Activated CD4-positive, alpha-beta memory T cell treated with anti-CD3 and anti-CD28 coated beads for 36 hours (primary cell): Measurements from ENCODE around the gene OR7A5. TPM values are rescaled to one million over a fixed set of nuclear protein-coding genes. Genes with fewer than 3 reads are reported as not detected.

Experiments
- CTCF ChIA-PET: fragments of 350-600 bp; sonication (Branson Sonifier 250); formaldehyde crosslinking; loops from one replicate; lab custom pipeline; 2021; ENCODE audit warnings: antibody characterized with exemption, inconsistent platforms; lab: Charles Lee
- POLR2A ChIA-PET: fragments of 350-600 bp; sonication (Branson Sonifier 250); formaldehyde crosslinking; loops from one replicate; lab custom pipeline; 2021; ENCODE audit warnings: antibody characterized with exemption; lab: Charles Lee
- DNase-seq: peaks from one replicate; pipeline ENCODE4 v3.0.0-alpha.2; 2020
- H3K27ac Mint-ChIP-seq: one replicate; pipeline ENCODE4 v1.8.0; 2021; ENCODE audit warnings: mixed read lengths
- H3K27me3 Mint-ChIP-seq: one replicate; pipeline ENCODE4 v1.8.0; 2021; ENCODE audit warnings: mixed read lengths
- H3K36me3 Mint-ChIP-seq: one replicate; pipeline ENCODE4 v1.8.0; 2021; ENCODE audit warnings: mixed read lengths
- H3K4me1 Mint-ChIP-seq: one replicate; pipeline ENCODE4 v1.8.0; 2021; ENCODE audit warnings: low read depth, mixed read lengths
- H3K4me3 Mint-ChIP-seq: one replicate; pipeline ENCODE4 v1.8.0; 2021; ENCODE audit warnings: mild to moderate bottlenecking, mixed read lengths
- H3K9me3 Mint-ChIP-seq: one replicate; pipeline ENCODE4 v1.8.0; 2021; ENCODE audit warnings: mixed read lengths
- intact Hi-C: fragments of 100-400 bp; cut with micrococcal nuclease; formaldehyde crosslinking; loops from one replicate; pipeline ENCODE4 v1.15.1; 2023
- total RNA-seq, 2 experiments: library from RNA; stranded (reverse); gene quantifications; one replicate each; pipeline ENCODE4 v1.2.3, GENCODE V29; 2021

OR7A5 gene
- not detected for total RNA-seq

DNA sequence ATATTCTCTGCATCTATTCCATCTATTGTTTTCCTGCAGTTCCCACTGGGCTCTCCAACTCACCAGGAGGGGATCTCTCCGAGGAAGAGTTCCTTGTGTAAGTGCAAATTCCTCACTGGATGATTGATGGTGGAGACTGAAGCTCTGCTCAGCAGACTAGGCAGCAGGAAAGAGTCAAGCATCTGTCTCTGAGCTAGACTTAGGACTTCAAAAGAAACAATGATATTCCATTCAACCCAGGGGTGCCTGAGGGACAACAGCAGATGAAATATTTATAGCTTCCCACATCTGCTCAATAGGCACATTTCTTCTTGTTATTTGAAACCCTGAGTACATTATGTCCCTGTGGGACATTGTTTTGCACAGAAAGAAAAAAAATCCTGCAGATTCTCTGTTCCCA lies at the start of gene OR7A5, which contains the start of gene OR7C1:
Gene OR7A5 (minus strand): TSS at position 175 of the 400 bp plus-strand sequence. CDS start 6,944 bp downstream, outside the sequence.
Gene OR7C1 (minus strand): TSS at position 175 of the 400 bp plus-strand sequence. CDS start 35,049 bp downstream, outside the sequence.
- no peak within 1 kb of the TSS for H3K27ac Mint-ChIP-seq
- intact Hi-C loops = no loop called here
- no peak for DNase-seq

DNA sequence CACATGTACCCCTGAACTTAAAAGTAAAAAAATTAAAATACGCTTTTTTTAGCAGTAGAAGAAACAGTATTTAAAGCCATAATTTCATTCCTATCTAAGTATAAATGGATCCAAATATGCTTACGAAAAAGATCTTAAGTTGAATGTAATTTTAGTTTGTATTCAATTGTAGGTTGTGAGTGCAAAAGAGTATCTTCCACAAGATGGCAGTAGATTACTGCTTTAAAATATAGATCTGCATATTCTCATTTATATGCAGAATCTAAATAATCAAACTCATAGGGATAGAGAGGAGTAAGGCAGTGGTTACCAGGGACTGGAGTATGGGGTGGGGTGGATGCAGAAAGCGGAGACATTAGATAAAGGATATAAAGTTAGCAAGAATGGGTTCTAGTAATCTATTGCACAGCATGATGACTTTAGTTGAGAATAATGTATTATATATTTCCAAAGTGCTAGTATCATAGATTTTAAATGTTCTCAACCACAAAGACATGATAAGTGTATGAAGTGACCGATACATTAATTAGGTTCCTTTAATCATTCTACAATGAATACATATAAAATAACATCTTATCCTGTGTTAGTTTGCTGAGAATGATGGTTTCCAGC lies 36.7 kb upstream of the OR7A5 start:
- Mint-ChIP-seq H3K36me3 (no peaks in the 10 kb centered on the region), H3K4me3 (no peak overlapping the region), H3K9me3 (no peaks in the 10 kb centered on the region), H3K27me3 (peaks cover 48% of the 10 kb centered on the region), H3K27ac (no peak overlapping the region), H3K4me1 (no peaks in the 10 kb centered on the region)
- no peak for DNase-seq
- intact Hi-C loops = no loop called here
- CTCF ChIA-PET = interaction anchor here (0.6 to 0.7 kb wide), 2 partner anchors 12 to 280 kb away, joined by 3 to 4 read pairs; no protein-coding TSS in a partner anchor
- POLR2A ChIA-PET = no interaction called here

More for the DNA sequence above, at the start of gene OR7A5, which contains the start of gene OR7C1:
- ChIA-PET POLR2A (no interaction called here), CTCF (no interaction called here)
- H3K27me3 Mint-ChIP-seq = peaks cover 2% of the 10 kb centered on the region
- H3K4me3 Mint-ChIP-seq = no peak within 1 kb of the TSS
- no peaks in the 10 kb centered on the region for H3K36me3 Mint-ChIP-seq
- H3K4me1 Mint-ChIP-seq = no peaks in the 10 kb centered on the region
- H3K9me3 Mint-ChIP-seq = no peaks in the 10 kb centered on the region

DNA sequence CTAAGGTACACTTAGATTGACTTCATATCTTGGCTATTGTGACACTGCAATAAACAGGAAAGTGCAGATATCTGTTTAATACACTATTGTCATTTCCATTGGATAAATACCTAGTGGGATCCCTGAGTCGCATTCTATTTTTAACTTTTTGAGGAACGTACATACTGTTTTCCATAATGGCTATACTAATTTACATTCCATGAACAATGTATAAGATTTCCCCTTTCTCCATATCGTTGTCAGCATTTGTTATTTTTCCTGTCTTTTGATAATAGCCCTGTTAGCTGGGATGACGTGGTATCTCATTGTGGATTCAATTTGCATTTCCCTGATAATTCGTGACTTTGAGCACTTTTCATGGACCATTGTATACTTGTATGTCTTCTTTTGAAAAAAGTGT lies 33.5 kb upstream of the OR7A5 start:
- H3K27me3 Mint-ChIP-seq = peaks cover 51% of the 10 kb centered on the region
- no peaks in the 10 kb centered on the region for H3K4me1 Mint-ChIP-seq
- DNase-seq = no peak
- ChIA-PET CTCF (no interaction called here), POLR2A (no interaction called here)
- H3K4me3 Mint-ChIP-seq = no peak overlapping the region
- H3K9me3 Mint-ChIP-seq = no peaks in the 10 kb centered on the region
- no peak overlapping the region for H3K27ac Mint-ChIP-seq
- intact Hi-C loops = no loop called here
- H3K36me3 Mint-ChIP-seq = no peaks in the 10 kb centered on the region

DNA sequence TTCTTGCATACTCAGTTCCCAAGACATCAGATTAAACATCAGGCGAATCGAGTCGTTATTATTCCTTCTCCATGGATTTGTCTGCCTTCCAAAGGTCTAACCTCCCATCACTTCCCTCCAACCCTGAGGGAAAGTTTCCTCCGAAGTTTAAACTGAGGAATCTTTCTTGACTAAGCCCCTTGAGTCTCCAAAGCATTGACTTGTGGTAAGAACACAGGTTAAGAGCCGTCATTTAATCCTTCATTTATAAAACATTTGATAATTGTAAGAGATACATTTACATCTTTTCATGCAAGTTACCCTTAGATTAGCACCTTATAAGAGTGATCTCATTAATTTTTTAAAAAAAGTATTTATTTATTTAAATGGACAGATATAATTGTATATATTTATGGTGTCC lies 13.8 kb upstream of the OR7A5 start, which contains the start of gene OR7A10:
Gene OR7A10 (minus strand): TSS at position 101 of the 400 bp plus-strand sequence. CDS start 7,045 bp downstream, outside the sequence.
- intact Hi-C loops = no loop called here
- H3K27me3 Mint-ChIP-seq = peaks cover 21% of the 10 kb centered on the region
- no peak within 1 kb of the TSS for H3K4me3 Mint-ChIP-seq
- H3K9me3 Mint-ChIP-seq = no peaks in the 10 kb centered on the region
- H3K4me1 Mint-ChIP-seq = no peaks in the 10 kb centered on the region
- no peak for DNase-seq
- no peaks in the 10 kb centered on the region for H3K36me3 Mint-ChIP-seq
- H3K27ac Mint-ChIP-seq = no peak within 1 kb of the TSS
- POLR2A ChIA-PET = no interaction called here
- CTCF ChIA-PET = no interaction called here

DNA sequence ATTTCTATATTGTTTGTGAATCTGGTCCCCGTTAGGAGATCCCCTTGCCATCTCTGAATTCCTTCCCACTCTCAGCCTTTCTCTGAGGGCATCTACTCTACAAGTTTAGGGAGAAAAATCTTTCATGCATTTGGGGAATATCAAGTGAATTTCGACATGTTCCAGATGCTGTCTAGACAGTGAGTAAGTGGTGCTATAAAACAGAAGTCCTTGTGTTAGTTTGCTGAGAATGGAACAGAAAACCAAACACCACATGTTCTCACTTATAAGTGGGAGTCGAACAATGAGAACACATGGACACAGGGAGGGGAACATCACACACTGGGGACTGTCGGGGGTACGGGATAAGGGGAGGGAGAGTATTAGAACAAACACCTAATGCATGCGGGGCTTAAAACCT lies 8.6 kb upstream of the OR7A5 start:
- ChIA-PET CTCF (no interaction called here), POLR2A (no interaction called here)
- no peak overlapping the region for H3K27ac Mint-ChIP-seq
- no peaks in the 10 kb centered on the region for H3K4me1 Mint-ChIP-seq
- no peaks in the 10 kb centered on the region for H3K36me3 Mint-ChIP-seq
- intact Hi-C loops = no loop called here
- peaks cover 26% of the 10 kb centered on the region for H3K27me3 Mint-ChIP-seq
- no peak for DNase-seq
- no peaks in the 10 kb centered on the region for H3K9me3 Mint-ChIP-seq
- H3K4me3 Mint-ChIP-seq = no peak overlapping the region

DNA sequence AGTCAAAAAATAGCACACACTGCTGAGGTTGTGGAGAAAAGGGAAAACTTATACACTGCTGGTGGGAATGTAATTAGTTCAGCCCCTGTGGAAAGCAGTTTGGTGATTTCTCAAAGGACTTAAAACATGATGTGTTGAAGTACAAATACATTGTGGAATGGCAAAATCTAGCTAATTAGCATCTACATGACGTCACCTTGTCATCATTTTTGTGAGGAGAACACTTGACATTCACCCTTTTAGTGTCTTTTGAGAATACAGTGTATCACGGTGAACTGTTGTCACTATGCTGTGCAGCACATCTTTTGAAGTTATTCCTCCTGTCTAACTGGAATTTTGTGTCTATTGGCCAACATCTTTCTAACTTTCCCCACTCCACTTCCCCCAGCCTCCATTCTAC lies 8.2 kb upstream of the OR7A5 start:
- Mint-ChIP-seq H3K27me3 (peaks cover 25% of the 10 kb centered on the region), H3K4me3 (no peak overlapping the region), H3K4me1 (no peaks in the 10 kb centered on the region), H3K27ac (no peak overlapping the region), H3K9me3 (no peaks in the 10 kb centered on the region), H3K36me3 (no peaks in the 10 kb centered on the region)
- CTCF ChIA-PET = interaction anchor here (0.6 kb wide), 1 partner anchor 1290 kb away, joined by 3 read pairs; no protein-coding TSS in a partner anchor
- no peak for DNase-seq
- intact Hi-C loops = no loop called here
- POLR2A ChIA-PET = no interaction called here

DNA sequence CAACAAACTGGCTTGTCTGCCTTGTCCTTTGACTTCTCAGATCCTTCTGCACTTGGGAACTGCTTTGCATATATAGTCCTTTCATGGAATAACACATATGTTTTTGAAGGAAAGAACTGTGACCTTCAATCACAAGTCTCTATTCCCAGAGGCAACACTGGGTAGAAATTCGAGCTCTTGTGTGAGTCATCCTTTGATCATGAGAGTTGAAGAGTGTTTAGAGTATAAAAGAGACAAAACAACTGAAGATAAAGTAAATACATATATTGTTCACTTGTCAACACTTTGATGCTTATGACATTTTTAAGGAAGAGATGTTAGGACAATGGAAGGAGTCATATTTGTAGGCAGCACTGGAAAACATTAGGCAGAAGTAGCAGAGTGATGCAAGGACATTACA lies 5.2 kb upstream of the OR7A5 start:
- Mint-ChIP-seq H3K27me3 (peaks cover 25% of the 10 kb centered on the region), H3K36me3 (no peaks in the 10 kb centered on the region), H3K9me3 (no peaks in the 10 kb centered on the region), H3K4me3 (no peak overlapping the region), H3K4me1 (no peaks in the 10 kb centered on the region), H3K27ac (no peak overlapping the region)
- ChIA-PET CTCF (interaction anchor here (1.4 kb wide), 1 partner anchor 9 kb away, joined by 4 read pairs; no protein-coding TSS in a partner anchor), POLR2A (no interaction called here)
- DNase-seq = no peak
- intact Hi-C loops = no loop called here

DNA sequence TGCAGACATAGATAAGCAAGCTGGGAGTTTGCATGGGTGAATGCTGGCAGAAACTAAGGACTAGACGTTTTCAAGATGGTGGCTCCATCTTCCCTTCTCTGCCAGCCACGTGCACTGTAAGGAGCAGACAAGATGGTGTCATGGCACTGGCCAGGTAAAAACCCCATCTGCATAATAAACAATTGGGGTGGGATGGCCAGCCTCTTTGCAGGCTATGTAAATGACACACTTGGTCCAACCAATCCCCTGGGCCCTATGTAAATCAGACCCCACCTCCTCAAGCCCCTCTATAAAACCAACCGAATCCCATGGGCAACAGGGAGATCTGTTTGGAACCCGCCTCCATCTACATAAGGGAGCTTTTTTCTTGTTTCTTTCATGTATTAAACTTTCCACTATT lies 2.4 kb upstream of the OR7A5 start:
- Mint-ChIP-seq H3K36me3 (no peaks in the 10 kb centered on the region), H3K27ac (no peak overlapping the region), H3K4me3 (no peak overlapping the region), H3K4me1 (no peaks in the 10 kb centered on the region), H3K9me3 (no peaks in the 10 kb centered on the region), H3K27me3 (peaks cover 12% of the 10 kb centered on the region)
- CTCF ChIA-PET = no interaction called here
- no peak for DNase-seq
- intact Hi-C loops = no loop called here
- POLR2A ChIA-PET = interaction anchor here (0.6 kb wide), 1 partner anchor 627 kb away, joined by 3 read pairs; no protein-coding TSS in a partner anchor

DNA sequence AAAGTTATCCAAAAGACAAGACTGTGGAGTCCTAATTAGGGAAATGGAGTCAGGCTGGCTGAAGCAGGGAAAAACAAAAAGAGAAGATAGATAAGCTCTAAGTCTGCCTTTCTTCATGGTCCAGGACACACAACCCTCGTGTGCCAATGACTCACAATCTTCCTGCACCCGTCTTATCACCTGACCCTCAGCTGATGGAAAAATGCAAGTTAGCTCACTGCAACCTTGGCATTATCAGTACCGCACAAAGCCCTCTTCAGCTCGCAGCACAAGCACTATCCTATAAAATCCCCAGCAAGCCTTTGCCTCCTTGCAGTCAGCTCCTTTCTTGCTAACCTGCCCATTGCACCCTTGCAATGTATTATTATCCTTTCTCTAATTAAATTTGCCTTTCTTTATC lies 4.3 kb downstream of the OR7A5 start:
- Mint-ChIP-seq H3K27me3 (peaks cover 17% of the 10 kb centered on the region), H3K4me3 (no peak overlapping the region), H3K36me3 (no peaks in the 10 kb centered on the region), H3K4me1 (no peaks in the 10 kb centered on the region), H3K27ac (no peak overlapping the region), H3K9me3 (no peaks in the 10 kb centered on the region)
- no peak for DNase-seq
- intact Hi-C loops = no loop called here
- ChIA-PET CTCF (interaction anchor here (0.9 kb wide), 1 partner anchor 9 kb away, joined by 4 read pairs; no protein-coding TSS in a partner anchor), POLR2A (no interaction called here)

DNA sequence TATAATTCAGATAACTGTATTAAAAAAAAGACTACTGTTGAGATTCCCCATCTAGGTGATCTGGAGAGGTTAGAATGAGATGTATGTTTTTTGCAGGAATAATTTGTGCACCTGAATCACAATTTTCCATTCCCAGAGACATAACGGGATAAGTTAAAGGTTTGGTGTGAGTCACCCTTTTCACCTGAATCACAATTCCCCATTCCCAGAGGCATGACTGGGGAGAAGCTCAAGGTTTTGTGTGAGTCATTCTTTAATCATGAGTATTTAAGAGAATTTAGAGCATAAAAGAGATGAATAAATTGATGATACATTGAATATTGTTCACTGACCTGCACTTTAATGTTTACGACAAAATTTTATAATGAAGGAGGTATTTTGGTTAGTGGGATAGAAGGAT lies 9.0 kb downstream of the OR7A5 start:
- Mint-ChIP-seq H3K27me3 (peaks cover 38% of the 10 kb centered on the region), H3K36me3 (no peaks in the 10 kb centered on the region), H3K27ac (no peak overlapping the region), H3K4me3 (no peak overlapping the region), H3K9me3 (no peaks in the 10 kb centered on the region), H3K4me1 (no peaks in the 10 kb centered on the region)
- CTCF ChIA-PET = no interaction called here
- intact Hi-C loops = no loop called here
- no peak for DNase-seq
- POLR2A ChIA-PET = no interaction called here

DNA sequence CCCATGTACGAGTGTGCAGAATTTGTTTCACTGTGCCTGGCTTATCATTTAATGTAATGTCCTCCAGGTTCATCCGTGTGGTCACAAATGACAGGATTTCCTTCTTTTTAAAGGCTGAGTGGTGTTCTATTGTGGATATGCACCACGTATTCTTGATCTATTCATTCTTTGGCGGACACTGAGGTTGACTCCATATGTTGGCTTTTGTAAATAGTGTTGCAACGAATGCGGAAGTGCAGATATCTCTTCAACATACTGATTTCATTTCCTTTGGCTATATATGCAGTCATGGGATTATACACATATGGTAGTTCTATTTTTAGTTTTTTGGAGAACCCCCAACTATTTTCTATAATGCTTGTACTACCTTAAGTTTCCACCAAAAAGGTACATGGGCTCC lies 13.0 kb downstream of the OR7A5 start:
- intact Hi-C loops = no loop called here
- Mint-ChIP-seq H3K9me3 (no peaks in the 10 kb centered on the region), H3K4me3 (no peak overlapping the region), H3K27ac (no peak overlapping the region), H3K4me1 (no peaks in the 10 kb centered on the region), H3K27me3 (peaks cover 35% of the 10 kb centered on the region), H3K36me3 (no peaks in the 10 kb centered on the region)
- POLR2A ChIA-PET = no interaction called here
- CTCF ChIA-PET = no interaction called here
- DNase-seq = no peak

DNA sequence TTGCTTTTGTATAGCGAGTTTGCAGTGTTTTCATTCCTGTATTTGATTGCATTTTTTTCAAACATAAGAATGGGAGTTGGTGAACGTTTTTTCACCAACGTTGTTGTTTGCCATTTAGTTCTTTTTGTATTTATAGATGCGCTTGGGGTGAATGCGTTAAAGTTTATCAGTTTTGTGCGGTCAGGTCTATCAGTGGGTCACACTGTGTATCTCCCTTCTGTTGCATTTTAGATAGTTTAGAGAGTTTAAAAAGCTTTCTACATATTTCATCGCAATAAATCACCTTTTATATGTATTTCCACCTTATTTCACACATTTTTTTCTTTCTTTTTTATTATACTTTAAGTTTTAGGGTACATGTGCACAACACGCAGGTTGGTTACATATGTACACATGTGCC lies 16.4 kb downstream of the OR7A5 start:
- Mint-ChIP-seq H3K36me3 (no peaks in the 10 kb centered on the region), H3K4me3 (no peak overlapping the region), H3K4me1 (no peaks in the 10 kb centered on the region), H3K27ac (no peak overlapping the region), H3K27me3 (peaks cover 9% of the 10 kb centered on the region), H3K9me3 (no peaks in the 10 kb centered on the region)
- ChIA-PET POLR2A (no interaction called here), CTCF (no interaction called here)
- DNase-seq = no peak
- intact Hi-C loops = no loop called here

DNA sequence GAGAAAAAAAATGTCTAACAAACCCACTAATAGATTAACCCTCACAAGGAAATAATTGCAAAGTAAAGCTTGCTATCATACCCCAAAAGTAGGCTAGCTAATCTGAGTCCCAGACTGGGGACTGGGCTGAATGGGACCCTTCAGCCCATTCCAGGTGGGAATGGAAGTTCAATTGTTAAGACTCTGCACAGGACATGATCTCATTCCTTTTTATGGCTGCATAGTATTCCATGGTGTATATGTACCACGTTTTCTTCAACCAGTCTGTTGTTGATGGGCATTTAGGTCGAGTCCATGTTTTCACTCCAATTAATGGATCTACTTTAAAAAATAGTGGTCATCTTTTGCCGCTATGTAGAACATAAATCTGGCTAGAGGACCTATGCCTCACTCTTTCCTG lies 17.9 kb downstream of the OR7A5 start:
- ChIA-PET CTCF (interaction anchor here (1.5 kb wide), 1 partner anchor 32 kb away, joined by 3 read pairs; no protein-coding TSS in a partner anchor), POLR2A (no interaction called here)
- Mint-ChIP-seq H3K9me3 (no peaks in the 10 kb centered on the region), H3K27ac (no peak overlapping the region), H3K4me3 (no peak overlapping the region), H3K36me3 (no peaks in the 10 kb centered on the region), H3K27me3 (peaks cover 7% of the 10 kb centered on the region), H3K4me1 (no peaks in the 10 kb centered on the region)
- intact Hi-C loops = no loop called here
- DNase-seq = no peak
